Endothelial cell (in vitro differentiated cells): ENCODE measurements around the gene ARHGEF25. TPM values are rescaled to one million over a fixed set of nuclear protein-coding genes. Genes with fewer than 3 reads are reported as not detected.

Experiments used
- DNase-seq: peaks from one replicate; pipeline ENCODE4 v3.0.0; 2021; ENCODE audit warnings: low spot score
- H3K27ac Mint-ChIP-seq: one replicate; pipeline ENCODE4 v1.8.0; 2021; ENCODE audit warnings: mixed read lengths, inconsistent platforms; ENCODE audit not compliant: unreplicated experiment
- H3K27me3 Mint-ChIP-seq: one replicate; pipeline ENCODE4 v1.8.0; 2021; ENCODE audit warnings: mild to moderate bottlenecking, moderate library complexity, mixed read lengths, inconsistent platforms; ENCODE audit not compliant: unreplicated experiment
- H3K36me3 Mint-ChIP-seq: one replicate; pipeline ENCODE4 v1.8.0; 2021; ENCODE audit warnings: mild to moderate bottlenecking, low read depth, mixed read lengths, inconsistent platforms; ENCODE audit not compliant: unreplicated experiment
- H3K4me1 Mint-ChIP-seq: one replicate; pipeline ENCODE4 v1.8.0; 2021; ENCODE audit warnings: mild to moderate bottlenecking, mixed read lengths, inconsistent platforms; ENCODE audit not compliant: unreplicated experiment
- H3K4me3 Mint-ChIP-seq: one replicate; pipeline ENCODE4 v1.8.0; 2021; ENCODE audit warnings: mild to moderate bottlenecking, mixed read lengths, inconsistent platforms; ENCODE audit not compliant: unreplicated experiment
- H3K9me3 Mint-ChIP-seq: one replicate; pipeline ENCODE4 v1.8.0; 2021; ENCODE audit warnings: mixed read lengths, inconsistent platforms; ENCODE audit not compliant: unreplicated experiment
- CTCF ChIP-seq: fragments of 200-600 bp; sonication (generic); IDR thresholded peaks from one replicate; pipeline ENCODE4 v1.5.0; 2021; ENCODE audit warnings: antibody characterized with exemption; ENCODE audit not compliant: unreplicated experiment
- total RNA-seq: library from RNA; stranded (reverse); fragmentation: NEBNext Ultra II Directional; extraction: Animal tissue kit (Norgen Biotek cat#: 25700); gene quantifications from one replicate; pipeline ENCODE4 v1.2.1, GENCODE V29; 2021; ENCODE audit not compliant: unreplicated experiment

The ARHGEF25 gene
- total RNA-seq, 1 donor from 2014 or later: 20.0 TPM

DNA sequence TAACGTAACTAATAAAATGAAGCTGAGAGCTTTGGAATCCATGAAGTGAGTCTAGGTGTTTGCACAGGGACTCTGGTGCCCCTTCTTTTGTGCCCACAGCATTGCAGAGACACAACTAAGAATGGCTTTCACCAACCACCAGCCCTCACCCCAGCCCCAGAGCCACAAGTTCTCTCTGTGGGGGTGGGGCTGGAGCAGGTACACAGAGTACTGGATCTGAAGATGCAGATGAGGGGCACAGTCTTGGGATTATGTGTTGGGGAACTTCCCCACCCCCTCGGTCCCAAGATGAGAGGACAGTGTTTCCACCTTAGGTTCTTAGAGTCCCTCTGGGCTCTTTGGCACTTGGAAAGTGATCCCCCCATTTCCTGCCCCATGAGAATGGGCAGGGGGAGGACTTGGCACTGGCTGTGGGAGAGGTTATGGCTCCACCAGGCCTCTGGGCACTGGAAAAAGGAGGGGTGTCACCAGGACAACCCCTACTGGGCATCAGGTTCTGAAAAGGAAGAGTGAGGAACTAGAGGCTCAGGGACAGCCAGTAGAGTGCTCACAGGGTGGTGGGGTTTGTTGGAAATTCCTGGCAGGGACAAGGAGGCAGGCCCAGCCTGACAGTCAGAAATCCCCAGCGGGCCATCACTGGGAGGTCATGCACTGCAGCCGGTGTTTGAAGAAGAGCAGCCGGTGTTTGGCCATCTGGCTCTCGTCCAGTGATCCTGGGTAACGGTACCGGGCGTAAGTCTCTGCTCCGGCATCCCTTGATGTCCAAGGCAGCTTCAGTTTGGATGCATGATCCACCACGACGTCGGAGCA is 15.1 kb downstream of the ARHGEF25 start:
- H3K27me3 Mint-ChIP-seq: peaks cover 48% of the 10 kb centered on the region
- no peak for DNase-seq
- H3K27ac Mint-ChIP-seq: no peak overlapping the region
- H3K4me1 Mint-ChIP-seq: peaks cover 21% of the 10 kb centered on the region
- TF ChIP-seq CTCF: no peak
- H3K36me3 Mint-ChIP-seq: peaks cover 11% of the 10 kb centered on the region
- no peak overlapping the region for H3K4me3 Mint-ChIP-seq
- no peaks in the 10 kb centered on the region for H3K9me3 Mint-ChIP-seq

DNA sequence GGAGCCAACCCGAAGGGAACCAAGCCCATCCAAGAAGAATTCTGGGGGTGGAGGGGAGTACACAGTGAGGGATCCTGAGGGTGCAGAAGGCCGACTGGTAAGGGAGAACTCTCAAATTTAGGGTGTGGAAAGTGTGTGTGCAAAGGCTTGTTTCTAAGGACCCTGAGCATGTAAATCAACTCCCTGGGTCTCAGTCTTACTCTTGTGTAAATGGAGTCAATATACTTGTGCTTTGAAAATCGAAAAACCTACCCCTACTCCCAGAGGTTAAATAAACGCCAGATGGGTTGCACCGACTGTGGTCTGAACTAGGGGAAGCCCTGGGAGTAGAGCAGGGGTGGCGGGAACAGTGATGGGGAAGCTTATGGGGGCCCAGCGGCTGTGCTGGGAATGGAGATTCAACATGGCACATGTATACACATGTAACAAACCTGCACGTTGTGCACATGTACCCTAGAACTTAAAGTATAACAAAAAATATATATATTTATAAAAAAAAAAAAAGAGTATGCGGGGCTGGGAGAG is 15.7 kb downstream of the ARHGEF25 start:
- DNase-seq: no peak
- Mint-ChIP-seq H3K4me3 (no peak overlapping the region), H3K9me3 (no peaks in the 10 kb centered on the region)

GRCh38 chr12:57627501-57628279 is 16.5 kb downstream of the ARHGEF25 start:
- TF ChIP-seq CTCF: no peak
- Mint-ChIP-seq H3K27ac (no peak overlapping the region), H3K4me3 (no peak overlapping the region), H3K4me1 (peaks cover 16% of the 10 kb centered on the region), H3K27me3 (peaks cover 46% of the 10 kb centered on the region), H3K9me3 (no peaks in the 10 kb centered on the region), H3K36me3 (peaks cover 6% of the 10 kb centered on the region)
- peak; percentile 38 for DNase-seq

More for the DNA sequence above, 15.7 kb downstream of the ARHGEF25 start:
- peaks cover 47% of the 10 kb centered on the region for H3K27me3 Mint-ChIP-seq
- H3K36me3 Mint-ChIP-seq: peaks cover 9% of the 10 kb centered on the region
- no peak overlapping the region for H3K27ac Mint-ChIP-seq
- peaks cover 21% of the 10 kb centered on the region for H3K4me1 Mint-ChIP-seq
- TF ChIP-seq CTCF: no peak

DNA sequence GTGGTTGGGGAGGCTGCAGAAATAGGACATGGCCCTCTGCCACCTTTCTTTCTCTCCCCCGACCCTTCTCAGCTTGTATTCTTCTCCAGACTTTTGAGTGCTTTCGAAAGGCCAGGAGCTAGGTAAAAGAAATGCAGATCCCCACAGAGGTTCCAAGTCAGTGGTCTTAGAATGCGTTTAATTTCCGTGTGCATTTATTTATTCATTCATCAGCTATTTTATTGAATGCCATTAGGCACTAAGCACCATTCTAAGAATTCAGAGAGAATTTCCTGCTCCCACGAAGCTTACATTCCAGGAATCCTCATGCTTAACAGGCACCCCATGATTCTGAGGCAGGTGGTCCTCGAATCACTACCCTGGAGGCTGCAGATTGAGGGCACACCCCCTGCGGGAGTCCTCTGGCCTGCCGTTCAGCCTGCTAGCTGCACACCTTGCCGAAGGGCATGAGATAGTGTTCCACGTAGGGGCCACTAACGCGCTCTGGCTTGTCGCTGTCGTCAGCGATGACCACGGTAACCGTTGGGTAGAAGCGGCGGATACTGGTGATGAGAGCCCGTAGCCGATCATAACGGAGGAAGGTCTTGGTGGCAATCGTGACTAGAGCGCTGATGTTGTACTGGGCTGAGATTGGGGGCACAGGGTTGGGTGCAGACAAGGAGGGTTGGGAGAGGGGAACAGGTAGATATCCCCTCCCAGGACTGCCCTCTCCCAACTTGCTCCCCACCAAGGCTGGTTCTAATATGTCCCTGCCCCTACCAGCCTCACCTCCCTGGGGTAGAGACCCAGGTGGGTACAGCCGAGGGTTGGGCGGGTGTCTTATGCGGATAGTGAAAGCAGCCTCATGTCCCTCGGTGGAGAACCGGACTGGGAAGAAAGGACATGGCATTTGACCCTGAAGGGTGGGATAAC is 17.3 kb downstream of the ARHGEF25 start:
- Mint-ChIP-seq H3K4me3 (no peak overlapping the region), H3K9me3 (no peaks in the 10 kb centered on the region), H3K27ac (no peak overlapping the region), H3K36me3 (no peaks in the 10 kb centered on the region), H3K27me3 (peaks cover 46% of the 10 kb centered on the region), H3K4me1 (peaks cover 11% of the 10 kb centered on the region)
- no peak for TF ChIP-seq CTCF
- DNase-seq: peak; percentile 2
